Measurements from ENCODE around the gene FRMD1.

DNA sequence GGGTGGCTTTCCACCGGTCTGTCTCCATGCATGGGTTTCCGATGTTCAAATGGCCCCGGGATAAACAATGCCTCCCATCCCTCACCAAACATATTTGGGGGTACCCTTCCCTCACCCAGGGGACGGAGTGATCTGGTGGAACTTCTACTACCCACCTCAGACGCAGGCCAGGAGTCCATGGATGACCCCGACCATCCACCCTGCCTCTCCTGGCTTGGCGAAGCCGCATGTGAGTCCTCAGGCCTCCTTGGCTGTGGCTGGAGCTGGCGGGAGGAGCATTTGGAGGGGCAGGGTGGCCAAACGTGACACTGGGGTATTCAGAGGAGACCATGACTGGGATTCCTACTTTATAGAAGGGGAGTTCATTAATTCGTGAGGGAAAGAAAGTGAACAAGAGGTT is 45.9 kb upstream of the FRMD1 start:
- TF ChIP-seq, protein P1, sequence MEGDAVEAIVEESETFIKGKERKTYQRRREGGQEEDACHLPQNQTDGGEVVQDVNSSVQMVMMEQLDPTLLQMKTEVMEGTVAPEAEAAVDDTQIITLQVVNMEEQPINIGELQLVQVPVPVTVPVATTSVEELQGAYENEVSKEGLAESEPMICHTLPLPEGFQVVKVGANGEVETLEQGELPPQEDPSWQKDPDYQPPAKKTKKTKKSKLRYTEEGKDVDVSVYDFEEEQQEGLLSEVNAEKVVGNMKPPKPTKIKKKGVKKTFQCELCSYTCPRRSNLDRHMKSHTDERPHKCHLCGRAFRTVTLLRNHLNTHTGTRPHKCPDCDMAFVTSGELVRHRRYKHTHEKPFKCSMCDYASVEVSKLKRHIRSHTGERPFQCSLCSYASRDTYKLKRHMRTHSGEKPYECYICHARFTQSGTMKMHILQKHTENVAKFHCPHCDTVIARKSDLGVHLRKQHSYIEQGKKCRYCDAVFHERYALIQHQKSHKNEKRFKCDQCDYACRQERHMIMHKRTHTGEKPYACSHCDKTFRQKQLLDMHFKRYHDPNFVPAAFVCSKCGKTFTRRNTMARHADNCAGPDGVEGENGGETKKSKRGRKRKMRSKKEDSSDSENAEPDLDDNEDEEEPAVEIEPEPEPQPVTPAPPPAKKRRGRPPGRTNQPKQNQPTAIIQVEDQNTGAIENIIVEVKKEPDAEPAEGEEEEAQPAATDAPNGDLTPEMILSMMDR (IDR thresholded peaks at IDR 0.05) = no peak
- TF ChIP-seq MXD4 (CRISPR knock-in tag; IDR thresholded peaks at IDR 0.05; ENCODE audit: borderline replicate concordance) (no peak), ZBTB21 (CRISPR knock-in tag; IDR thresholded peaks at IDR 0.05; ENCODE audit: borderline replicate concordance) (no peak), NR2C2 (CRISPR knock-in tag; IDR thresholded peaks at IDR 0.05) (no peak), FOXP1 (CRISPR knock-in tag; IDR thresholded peaks at IDR 0.05; ENCODE audit: borderline replicate concordance) (no peak), ATF3 (CRISPR knock-in tag; conservative IDR thresholded peaks at IDR 0.05) (no peak)
